ENCODE measurements around the gene C1orf50. TPM values are rescaled to one million over a fixed set of nuclear protein-coding genes. Genes with fewer than 3 reads are reported as not detected.

Gene C1orf50
- total RNA-seq, 2 donors from 2014 or later, result 2.0 to 2.1 TPM

DNA sequence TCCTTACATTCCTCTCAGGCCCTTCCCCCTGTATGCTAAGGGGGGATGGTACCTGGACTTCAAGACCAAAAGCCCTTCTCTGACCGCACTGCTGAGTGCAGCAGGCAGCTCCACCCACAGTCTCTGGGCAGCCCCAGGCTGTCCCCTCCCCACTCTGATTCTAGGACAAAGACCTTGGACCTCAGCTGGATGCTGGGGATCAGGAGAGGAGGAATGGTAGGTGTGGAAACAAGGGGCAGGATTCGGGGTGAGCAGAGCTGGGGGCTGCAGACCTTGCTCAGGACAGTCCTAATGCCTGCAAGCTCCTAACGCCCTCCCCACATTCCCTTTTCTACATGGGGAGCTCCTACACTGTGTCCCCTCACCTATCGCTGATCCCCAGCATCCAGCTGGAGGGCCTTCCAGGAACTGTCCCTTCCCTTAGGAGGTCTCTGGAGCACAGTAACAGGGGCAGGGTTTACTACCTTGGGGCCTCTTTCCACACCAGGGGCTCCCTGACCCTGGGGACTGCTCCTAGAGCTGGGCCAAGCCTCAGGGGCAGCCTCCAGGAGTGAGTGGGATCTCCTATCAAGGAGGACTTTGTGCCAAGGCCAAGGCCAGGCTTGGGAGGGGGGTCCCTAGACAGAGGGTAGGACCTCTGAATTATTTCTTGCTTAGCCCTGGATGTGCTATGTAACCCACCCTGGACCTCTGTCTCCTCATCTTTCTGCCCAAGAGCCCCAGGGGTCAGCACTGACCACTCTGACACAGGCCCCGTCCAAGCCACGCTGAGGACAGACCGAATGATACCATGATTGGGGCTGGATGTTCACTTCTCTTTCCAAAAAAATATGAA lies 32.6 kb upstream of the C1orf50 start:
- intact Hi-C loops (cut with DNase I), result no loop called here
- ATAC-seq (no peak), DNase-seq (no peak)
- WGBS, 2 donors, result 76 to 88% methylated on average over 7 of the region's 7 CpGs
- H3K36me3 ChIP-seq (replicated peaks in 1 of 2; ENCODE audit: insufficient read depth in 1 of 2, low read depth in 2 of 2), result no peaks in the 10 kb centered on the region
- TF ChIP-seq, protein P1, sequence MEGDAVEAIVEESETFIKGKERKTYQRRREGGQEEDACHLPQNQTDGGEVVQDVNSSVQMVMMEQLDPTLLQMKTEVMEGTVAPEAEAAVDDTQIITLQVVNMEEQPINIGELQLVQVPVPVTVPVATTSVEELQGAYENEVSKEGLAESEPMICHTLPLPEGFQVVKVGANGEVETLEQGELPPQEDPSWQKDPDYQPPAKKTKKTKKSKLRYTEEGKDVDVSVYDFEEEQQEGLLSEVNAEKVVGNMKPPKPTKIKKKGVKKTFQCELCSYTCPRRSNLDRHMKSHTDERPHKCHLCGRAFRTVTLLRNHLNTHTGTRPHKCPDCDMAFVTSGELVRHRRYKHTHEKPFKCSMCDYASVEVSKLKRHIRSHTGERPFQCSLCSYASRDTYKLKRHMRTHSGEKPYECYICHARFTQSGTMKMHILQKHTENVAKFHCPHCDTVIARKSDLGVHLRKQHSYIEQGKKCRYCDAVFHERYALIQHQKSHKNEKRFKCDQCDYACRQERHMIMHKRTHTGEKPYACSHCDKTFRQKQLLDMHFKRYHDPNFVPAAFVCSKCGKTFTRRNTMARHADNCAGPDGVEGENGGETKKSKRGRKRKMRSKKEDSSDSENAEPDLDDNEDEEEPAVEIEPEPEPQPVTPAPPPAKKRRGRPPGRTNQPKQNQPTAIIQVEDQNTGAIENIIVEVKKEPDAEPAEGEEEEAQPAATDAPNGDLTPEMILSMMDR (IDR thresholded peaks at IDR 0.05), result no peak
- no peak for TF ChIP-seq POLR2A (IDR thresholded peaks at IDR 0.05)
- H3K27me3 ChIP-seq, result no peaks in the 10 kb centered on the region
- H3K9me3 ChIP-seq, result no peaks in the 10 kb centered on the region
- H3K4me3 ChIP-seq, result no peak overlapping the region
- H3K27ac ChIP-seq, result no peak overlapping the region
- H3K4me1 ChIP-seq, result no peaks in the 10 kb centered on the region

- no peak overlapping the region for H3K4me3 ChIP-seq
- H3K27me3 ChIP-seq, result no peaks in the 10 kb centered on the region
- no peaks in the 10 kb centered on the region for H3K36me3 ChIP-seq (replicated peaks in 1 of 2; ENCODE audit: insufficient read depth in 1 of 2, low read depth in 2 of 2)
- 71 to 86% methylated on average over 9 to 11 of the region's 11 CpGs for WGBS, 2 donors
- DNase-seq, result no peak
- H3K9me3 ChIP-seq, result no peaks in the 10 kb centered on the region
- TF ChIP-seq, protein P1 (IDR thresholded peaks at IDR 0.05), result no peak
- no peak for TF ChIP-seq POLR2A (IDR thresholded peaks at IDR 0.05)
- ATAC-seq, result no peak
- no peak overlapping the region for H3K27ac ChIP-seq
- H3K4me1 ChIP-seq, result no peaks in the 10 kb centered on the region
- intact Hi-C loops (cut with DNase I), result no loop called here
These were observed 32.0 kb upstream of the C1orf50 start for GRCh38 chr1:42735056-42735455.

- Histone ChIP-seq H3K27ac (no peak overlapping the region), H3K4me3 (no peak overlapping the region), H3K36me3 (replicated peaks in 1 of 2; ENCODE audit: insufficient read depth in 1 of 2, low read depth in 2 of 2) (no peaks in the 10 kb centered on the region), H3K9me3 (no peaks in the 10 kb centered on the region), H3K27me3 (no peaks in the 10 kb centered on the region), H3K4me1 (no peaks in the 10 kb centered on the region)
- 77 to 93% methylated on average over 3 to 13 of the region's 14 CpGs for WGBS, 2 donors
- intact Hi-C loops (cut with DNase I), result no loop called here
- no peak for ATAC-seq
- no peak for DNase-seq
- TF ChIP-seq, protein P1 (IDR thresholded peaks at IDR 0.05), result no peak
- TF ChIP-seq POLR2A (IDR thresholded peaks at IDR 0.05), result no peak
These were observed 31.5 kb upstream of the C1orf50 start for GRCh38 chr1:42735477-42736105.

DNA sequence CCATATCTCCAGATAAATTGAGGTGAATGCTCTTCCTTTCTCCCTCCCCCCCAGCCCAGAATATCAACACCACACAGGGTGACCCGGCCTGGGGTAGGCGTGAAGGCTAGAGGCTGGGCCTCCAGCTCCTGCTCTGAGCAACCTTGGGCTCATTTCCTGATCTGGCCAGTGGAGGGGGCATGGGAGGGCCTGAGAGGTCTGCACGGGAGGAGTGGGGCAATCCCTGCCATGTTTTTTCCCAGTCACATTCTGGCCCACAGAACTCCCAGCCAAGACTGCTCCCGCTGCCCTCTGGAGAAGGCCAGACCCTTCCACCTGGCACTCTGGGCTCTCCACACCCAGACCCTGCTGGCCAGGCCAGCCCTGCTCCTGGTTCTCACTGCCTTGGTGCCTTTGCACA lies 30.9 kb upstream of the C1orf50 start:
- no peaks in the 10 kb centered on the region for H3K36me3 ChIP-seq (replicated peaks in 1 of 2; ENCODE audit: insufficient read depth in 1 of 2, low read depth in 2 of 2)
- no peaks in the 10 kb centered on the region for H3K4me1 ChIP-seq
- H3K27me3 ChIP-seq, result no peaks in the 10 kb centered on the region
- no peak overlapping the region for H3K4me3 ChIP-seq
- no peak for DNase-seq
- no peak overlapping the region for H3K27ac ChIP-seq
- intact Hi-C loops (cut with DNase I), result no loop called here
- no peak for ATAC-seq
- no peaks in the 10 kb centered on the region for H3K9me3 ChIP-seq
- WGBS, 2 donors, result 53 to 100% methylated on average over 2 to 3 of the region's 4 CpGs
- TF ChIP-seq, protein P1 (IDR thresholded peaks at IDR 0.05), result no peak
- TF ChIP-seq POLR2A (IDR thresholded peaks at IDR 0.05), result no peak

All from body of pancreas (tissue), 4 donors.